Activated naive CD8-positive, alpha-beta T cell treated with anti-CD3 and anti-CD28 coated beads, Interleukin-2, amount 50 U/mL, for 24 hours (primary cell): Measurements from ENCODE around the gene CREB3.

Experiments used
- ATAC-seq: fragments of 150-1000 bp; cut with Tn5 transposase; one replicate; pipeline ENCODE4 v1.10.0; 2021
- DNase-seq: peaks from one replicate; pipeline ENCODE4 v3.0.0; 2021
- H3K27ac Mint-ChIP-seq: one replicate; pipeline ENCODE4 v1.8.0; 2021; ENCODE audit warnings: mild to moderate bottlenecking, mixed read lengths
- H3K27me3 Mint-ChIP-seq: one replicate; pipeline ENCODE4 v1.8.0; 2021; ENCODE audit warnings: mixed read lengths
- H3K36me3 Mint-ChIP-seq: one replicate; pipeline ENCODE4 v1.8.0; 2021; ENCODE audit warnings: low read depth, mixed read lengths
- H3K4me1 Mint-ChIP-seq: one replicate; pipeline ENCODE4 v1.8.0; 2021; ENCODE audit warnings: mixed read lengths
- H3K4me3 Mint-ChIP-seq: one replicate; pipeline ENCODE4 v1.8.0; 2021; ENCODE audit warnings: mild to moderate bottlenecking, moderate library complexity, mixed read lengths
- H3K9me3 Mint-ChIP-seq: one replicate; pipeline ENCODE4 v1.8.0; 2021; ENCODE audit warnings: mixed read lengths

Gene CREB3

GRCh38 chr9:35728041-35728971 is 4.2 kb upstream of the CREB3 start:
- DNase-seq, result peak; percentile 61
- Mint-ChIP-seq H3K4me1 (peaks cover 5% of the 10 kb centered on the region), H3K36me3 (peaks cover 16% of the 10 kb centered on the region), H3K9me3 (no peaks in the 10 kb centered on the region), H3K4me3 (no peak overlapping the region), H3K27me3 (no peaks in the 10 kb centered on the region), H3K27ac (no peak overlapping the region)
- peak; percentile 11 for ATAC-seq

- Mint-ChIP-seq H3K27ac (no peak overlapping the region), H3K4me3 (no peak overlapping the region), H3K27me3 (no peaks in the 10 kb centered on the region), H3K9me3 (no peaks in the 10 kb centered on the region), H3K36me3 (peaks cover 17% of the 10 kb centered on the region), H3K4me1 (peaks cover 13% of the 10 kb centered on the region)
- ATAC-seq, result no peak
- no peak for DNase-seq
These were observed 3.4 kb upstream of the CREB3 start for GRCh38 chr9:35729101-35729500.

GRCh38 chr9:35729700-35730485 is 2.6 kb upstream of the CREB3 start:
- Mint-ChIP-seq H3K9me3 (no peaks in the 10 kb centered on the region), H3K4me1 (peaks cover 17% of the 10 kb centered on the region), H3K27ac (no peak overlapping the region), H3K36me3 (peaks cover 16% of the 10 kb centered on the region), H3K27me3 (no peaks in the 10 kb centered on the region), H3K4me3 (no peak overlapping the region)
- no peak for ATAC-seq
- DNase-seq, result peak; percentile 39

GRCh38 chr9:35730486-35730854 is 2.0 kb upstream of the CREB3 start:
- Mint-ChIP-seq H3K9me3 (no peaks in the 10 kb centered on the region), H3K36me3 (peaks cover 14% of the 10 kb centered on the region), H3K4me3 (no peak overlapping the region), H3K27me3 (no peaks in the 10 kb centered on the region), H3K27ac (no peak overlapping the region), H3K4me1 (peaks cover 17% of the 10 kb centered on the region)
- ATAC-seq (no peak), DNase-seq (no peak)

- no peak for ATAC-seq
- H3K4me1 Mint-ChIP-seq, result peaks cover 17% of the 10 kb centered on the region
- H3K27me3 Mint-ChIP-seq, result no peaks in the 10 kb centered on the region
- no peaks in the 10 kb centered on the region for H3K9me3 Mint-ChIP-seq
- peaks cover 16% of the 10 kb centered on the region for H3K36me3 Mint-ChIP-seq
- H3K4me3 Mint-ChIP-seq, result no peak overlapping the region
- no peak for DNase-seq
- H3K27ac Mint-ChIP-seq, result peak overlapping the region; percentile 90
These were observed 866 bp upstream of the CREB3 start for GRCh38 chr9:35731415-35732184.

- peak overlapping the region; percentile 90 for H3K27ac Mint-ChIP-seq
- ATAC-seq (peak; percentile 8), DNase-seq (peak; percentile 52)
- peaks cover 17% of the 10 kb centered on the region for H3K4me1 Mint-ChIP-seq
- H3K9me3 Mint-ChIP-seq, result no peaks in the 10 kb centered on the region
- H3K36me3 Mint-ChIP-seq, result peaks cover 18% of the 10 kb centered on the region
- no peaks in the 10 kb centered on the region for H3K27me3 Mint-ChIP-seq
- H3K4me3 Mint-ChIP-seq, result no peak overlapping the region
These were observed 505 bp downstream of the CREB3 start for GRCh38 chr9:35732800-35733541.

GRCh38 chr9:35734096-35734495 is 1.6 kb downstream of the CREB3 start:
- no peaks in the 10 kb centered on the region for H3K27me3 Mint-ChIP-seq
- DNase-seq (no peak), ATAC-seq (no peak)
- H3K4me3 Mint-ChIP-seq, result peak overlapping the region; percentile 27
- no peak overlapping the region for H3K27ac Mint-ChIP-seq
- peaks cover 27% of the 10 kb centered on the region for H3K36me3 Mint-ChIP-seq
- peaks cover 17% of the 10 kb centered on the region for H3K4me1 Mint-ChIP-seq
- H3K9me3 Mint-ChIP-seq, result no peaks in the 10 kb centered on the region

- peaks cover 17% of the 10 kb centered on the region for H3K4me1 Mint-ChIP-seq
- no peak overlapping the region for H3K4me3 Mint-ChIP-seq
- H3K36me3 Mint-ChIP-seq, result peaks cover 27% of the 10 kb centered on the region
- H3K27me3 Mint-ChIP-seq, result no peaks in the 10 kb centered on the region
- no peaks in the 10 kb centered on the region for H3K9me3 Mint-ChIP-seq
- ATAC-seq (no peak), DNase-seq (peak; percentile 58)
- no peak overlapping the region for H3K27ac Mint-ChIP-seq
These were observed 3.8 kb downstream of the CREB3 start for GRCh38 chr9:35736201-35736633.

GRCh38 chr9:35737143-35737542 is 4.7 kb downstream of the CREB3 start:
- no peak overlapping the region for H3K4me3 Mint-ChIP-seq
- H3K9me3 Mint-ChIP-seq, result no peaks in the 10 kb centered on the region
- H3K36me3 Mint-ChIP-seq, result peaks cover 27% of the 10 kb centered on the region
- ATAC-seq, result no peak
- H3K27me3 Mint-ChIP-seq, result no peaks in the 10 kb centered on the region
- DNase-seq, result no peak
- H3K27ac Mint-ChIP-seq, result no peak overlapping the region
- H3K4me1 Mint-ChIP-seq, result peaks cover 25% of the 10 kb centered on the region

GRCh38 chr9:35738186-35738585 is 5.7 kb downstream of the CREB3 start:
- ATAC-seq (no peak), DNase-seq (no peak)
- H3K4me3 Mint-ChIP-seq, result no peak overlapping the region
- no peaks in the 10 kb centered on the region for H3K27me3 Mint-ChIP-seq
- H3K36me3 Mint-ChIP-seq, result peaks cover 36% of the 10 kb centered on the region
- H3K4me1 Mint-ChIP-seq, result peaks cover 26% of the 10 kb centered on the region
- no peaks in the 10 kb centered on the region for H3K9me3 Mint-ChIP-seq
- no peak overlapping the region for H3K27ac Mint-ChIP-seq

- no peak overlapping the region for H3K27ac Mint-ChIP-seq
- no peak for ATAC-seq
- peaks cover 40% of the 10 kb centered on the region for H3K36me3 Mint-ChIP-seq
- DNase-seq, result no peak
- peaks cover 22% of the 10 kb centered on the region for H3K4me1 Mint-ChIP-seq
- no peak overlapping the region for H3K4me3 Mint-ChIP-seq
- no peaks in the 10 kb centered on the region for H3K9me3 Mint-ChIP-seq
- no peaks in the 10 kb centered on the region for H3K27me3 Mint-ChIP-seq
These were observed 6.5 kb downstream of the CREB3 start for GRCh38 chr9:35738924-35739323.

GRCh38 chr9:35740243-35740642 is 7.8 kb downstream of the CREB3 start:
- peaks cover 40% of the 10 kb centered on the region for H3K36me3 Mint-ChIP-seq
- ATAC-seq (no peak), DNase-seq (no peak)
- no peaks in the 10 kb centered on the region for H3K9me3 Mint-ChIP-seq
- no peaks in the 10 kb centered on the region for H3K27me3 Mint-ChIP-seq
- no peak overlapping the region for H3K4me3 Mint-ChIP-seq
- H3K27ac Mint-ChIP-seq, result no peak overlapping the region
- peaks cover 16% of the 10 kb centered on the region for H3K4me1 Mint-ChIP-seq

GRCh38 chr9:35741740-35742139 is 9.3 kb downstream of the CREB3 start:
- Mint-ChIP-seq H3K4me3 (no peak overlapping the region), H3K27me3 (no peaks in the 10 kb centered on the region)
- peak; percentile 84 for ATAC-seq

GRCh38 chr9:35743452-35743851 is 11.0 kb downstream of the CREB3 start:
- no peaks in the 10 kb centered on the region for H3K27me3 Mint-ChIP-seq
- H3K4me1 Mint-ChIP-seq, result peaks cover 43% of the 10 kb centered on the region
- no peaks in the 10 kb centered on the region for H3K9me3 Mint-ChIP-seq
- ATAC-seq (no peak), DNase-seq (no peak)
- H3K36me3 Mint-ChIP-seq, result peaks cover 40% of the 10 kb centered on the region
- H3K27ac Mint-ChIP-seq, result no peak overlapping the region
- H3K4me3 Mint-ChIP-seq, result no peak overlapping the region

More at GRCh38 chr9:35741740-35742139, 9.3 kb downstream of the CREB3 start:
- no peak for DNase-seq
- no peak overlapping the region for H3K27ac Mint-ChIP-seq
- peaks cover 40% of the 10 kb centered on the region for H3K36me3 Mint-ChIP-seq
- peaks cover 28% of the 10 kb centered on the region for H3K4me1 Mint-ChIP-seq
- no peaks in the 10 kb centered on the region for H3K9me3 Mint-ChIP-seq
